ENCODE measurements around the gene SEC14L3.

Gene SEC14L3

DNA sequence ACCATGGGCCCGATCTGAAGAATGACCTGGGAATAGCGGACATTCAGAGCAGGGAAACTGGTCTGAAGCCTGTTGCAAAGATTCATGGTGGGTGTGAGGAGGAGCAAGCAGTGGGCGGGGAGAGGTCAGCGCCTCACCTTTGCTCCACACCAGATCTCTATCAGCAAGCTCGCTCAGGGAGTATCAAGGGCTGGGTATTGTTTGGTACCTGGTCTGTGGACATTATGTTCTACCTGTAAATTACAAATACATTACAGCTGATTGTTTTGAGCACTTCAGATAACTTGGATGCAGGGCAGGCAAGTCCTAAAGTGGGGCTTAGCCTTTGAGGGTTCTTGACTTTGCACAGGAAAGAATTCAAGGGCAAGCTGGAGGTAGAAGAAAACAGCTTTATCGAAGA is 44.5 kb upstream of the SEC14L3 start:
- no peak overlapping the region for H3K9ac ChIP-seq (ENCODE audit: low read length)
- no peak overlapping the region for H3K27ac ChIP-seq (ENCODE audit: low read depth, low read length)
- no peaks in the 10 kb centered on the region for H3F3A ChIP-seq (ENCODE audit: insufficient read depth)
- H3K9me2 ChIP-seq (replicated peaks; ENCODE audit: insufficient read depth, low read length) = no peaks in the 10 kb centered on the region
- H3K9me3 ChIP-seq (ENCODE audit: insufficient read depth, low read length) = no peaks in the 10 kb centered on the region
- no peak overlapping the region for H3K4me3 ChIP-seq (ENCODE audit: insufficient read depth, low read length, poor library complexity, severe bottlenecking)
- H2AFZ ChIP-seq (ENCODE audit: low read depth, low read length, severe bottlenecking) = no peak overlapping the region
- H3K79me2 ChIP-seq (ENCODE audit: insufficient read depth, low read length) = no peaks in the 10 kb centered on the region
- H3K4me2 ChIP-seq (ENCODE audit: low read depth, low read length, poor library complexity, severe bottlenecking) = no peak overlapping the region
- TF ChIP-seq, protein P1, sequence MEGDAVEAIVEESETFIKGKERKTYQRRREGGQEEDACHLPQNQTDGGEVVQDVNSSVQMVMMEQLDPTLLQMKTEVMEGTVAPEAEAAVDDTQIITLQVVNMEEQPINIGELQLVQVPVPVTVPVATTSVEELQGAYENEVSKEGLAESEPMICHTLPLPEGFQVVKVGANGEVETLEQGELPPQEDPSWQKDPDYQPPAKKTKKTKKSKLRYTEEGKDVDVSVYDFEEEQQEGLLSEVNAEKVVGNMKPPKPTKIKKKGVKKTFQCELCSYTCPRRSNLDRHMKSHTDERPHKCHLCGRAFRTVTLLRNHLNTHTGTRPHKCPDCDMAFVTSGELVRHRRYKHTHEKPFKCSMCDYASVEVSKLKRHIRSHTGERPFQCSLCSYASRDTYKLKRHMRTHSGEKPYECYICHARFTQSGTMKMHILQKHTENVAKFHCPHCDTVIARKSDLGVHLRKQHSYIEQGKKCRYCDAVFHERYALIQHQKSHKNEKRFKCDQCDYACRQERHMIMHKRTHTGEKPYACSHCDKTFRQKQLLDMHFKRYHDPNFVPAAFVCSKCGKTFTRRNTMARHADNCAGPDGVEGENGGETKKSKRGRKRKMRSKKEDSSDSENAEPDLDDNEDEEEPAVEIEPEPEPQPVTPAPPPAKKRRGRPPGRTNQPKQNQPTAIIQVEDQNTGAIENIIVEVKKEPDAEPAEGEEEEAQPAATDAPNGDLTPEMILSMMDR (IDR thresholded peaks at IDR 0.05; ENCODE audit: insufficient read depth, low read length, poor library complexity, severe bottlenecking) = no peak
- no peak for TF ChIP-seq EZH2phosphoT487 (conservative IDR thresholded peaks at IDR 0.05; ENCODE audit: low read length)
- H3K27me3 ChIP-seq (ENCODE audit: low read length) = no peaks in the 10 kb centered on the region
- H3K36me3 ChIP-seq (ENCODE audit: low read length) = no peaks in the 10 kb centered on the region
- H4K20me1 ChIP-seq (ENCODE audit: low read depth, low read length) = no peaks in the 10 kb centered on the region

DNA sequence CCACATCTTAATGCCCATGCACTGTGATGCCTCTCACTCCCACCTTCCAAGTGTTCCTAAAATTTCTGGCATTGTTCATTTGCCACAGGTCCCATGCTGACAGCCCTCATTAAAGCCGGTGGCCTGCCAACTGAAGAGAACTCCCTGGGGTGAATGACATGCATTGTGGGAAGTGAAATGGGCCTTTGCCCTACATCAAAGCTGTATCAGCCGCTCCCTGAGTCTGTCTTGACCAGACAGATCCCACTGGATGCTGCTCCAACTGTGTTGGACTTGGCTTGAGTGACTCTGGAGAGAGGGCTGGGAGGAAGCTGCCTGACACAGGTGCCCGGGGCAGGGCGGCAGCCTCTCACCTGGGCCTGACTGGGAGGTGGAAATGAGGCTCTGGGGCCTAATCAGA is 42.4 kb upstream of the SEC14L3 start:
- TF ChIP-seq, protein P1 (IDR thresholded peaks at IDR 0.05; ENCODE audit: insufficient read depth, low read length, poor library complexity, severe bottlenecking) = no peak
- TF ChIP-seq EZH2phosphoT487 (conservative IDR thresholded peaks at IDR 0.05; ENCODE audit: low read length) = no peak
- no peak overlapping the region for H3K27ac ChIP-seq (ENCODE audit: low read depth, low read length)
- H3K79me2 ChIP-seq (ENCODE audit: insufficient read depth, low read length) = no peaks in the 10 kb centered on the region
- H3K27me3 ChIP-seq (ENCODE audit: low read length) = no peaks in the 10 kb centered on the region
- no peak overlapping the region for H2AFZ ChIP-seq (ENCODE audit: low read depth, low read length, severe bottlenecking)
- no peaks in the 10 kb centered on the region for H3K9me2 ChIP-seq (replicated peaks; ENCODE audit: insufficient read depth, low read length)
- no peak overlapping the region for H3K4me3 ChIP-seq (ENCODE audit: insufficient read depth, low read length, poor library complexity, severe bottlenecking)
- no peak overlapping the region for H3K4me2 ChIP-seq (ENCODE audit: low read depth, low read length, poor library complexity, severe bottlenecking)
- no peaks in the 10 kb centered on the region for H3F3A ChIP-seq (ENCODE audit: insufficient read depth)
- no peaks in the 10 kb centered on the region for H3K9me3 ChIP-seq (ENCODE audit: insufficient read depth, low read length)
- no peaks in the 10 kb centered on the region for H3K36me3 ChIP-seq (ENCODE audit: low read length)
- H3K9ac ChIP-seq (ENCODE audit: low read length) = no peak overlapping the region
- no peaks in the 10 kb centered on the region for H4K20me1 ChIP-seq (ENCODE audit: low read depth, low read length)

DNA sequence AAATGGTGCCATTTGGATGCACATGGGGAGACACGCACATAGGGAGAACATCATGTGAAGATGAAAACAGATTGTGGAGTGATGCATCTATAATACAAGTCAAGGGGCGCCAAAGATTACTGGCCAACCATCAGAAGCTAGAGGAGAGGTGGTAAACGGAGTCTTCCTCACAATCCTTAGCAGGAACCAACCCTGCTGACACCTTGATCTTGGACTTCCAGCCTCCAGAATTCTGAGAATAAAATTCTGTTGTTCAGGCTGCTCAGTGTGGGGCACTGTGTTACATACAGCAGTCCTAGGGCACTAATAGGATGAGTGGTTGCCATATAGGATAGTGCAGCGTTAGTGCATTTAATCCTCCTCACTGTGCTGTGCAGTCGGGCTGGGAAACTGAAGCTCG is 41.6 kb upstream of the SEC14L3 start:
- Histone ChIP-seq H3K4me3 (ENCODE audit: insufficient read depth, low read length, poor library complexity, severe bottlenecking) (no peak overlapping the region), H3K79me2 (ENCODE audit: insufficient read depth, low read length) (no peaks in the 10 kb centered on the region), H3K9me3 (ENCODE audit: insufficient read depth, low read length) (no peaks in the 10 kb centered on the region), H3K9me2 (replicated peaks; ENCODE audit: insufficient read depth, low read length) (no peaks in the 10 kb centered on the region), H3K36me3 (ENCODE audit: low read length) (no peaks in the 10 kb centered on the region), H3K9ac (ENCODE audit: low read length) (no peak overlapping the region), H3K4me2 (ENCODE audit: low read depth, low read length, poor library complexity, severe bottlenecking) (no peak overlapping the region), H2AFZ (ENCODE audit: low read depth, low read length, severe bottlenecking) (no peak overlapping the region), H3K27me3 (ENCODE audit: low read length) (no peaks in the 10 kb centered on the region), H3K27ac (ENCODE audit: low read depth, low read length) (no peak overlapping the region), H4K20me1 (ENCODE audit: low read depth, low read length) (no peaks in the 10 kb centered on the region), H3F3A (ENCODE audit: insufficient read depth) (no peaks in the 10 kb centered on the region)
- no peak for TF ChIP-seq EZH2phosphoT487 (conservative IDR thresholded peaks at IDR 0.05; ENCODE audit: low read length)
- TF ChIP-seq, protein P1 (IDR thresholded peaks at IDR 0.05; ENCODE audit: insufficient read depth, low read length, poor library complexity, severe bottlenecking) = no peak

Data from SU-DHL-6 (cell line).